T-helper 2 cell (primary cell): Measurements from ENCODE around the gene GALNT14.

Source experiments
- DNase-seq, 5 experiments: peaks; one replicate each; pipeline versions ENCODE4 v3.0.0 to v3.0.0-alpha.2; 2012 to 2022

GALNT14 gene

GRCh38 chr2:31132786-31133185 lies 5.5 kb downstream of the GALNT14 start:
- DNase-seq: no peak

- no peak for DNase-seq
Observed at GRCh38 chr2:31131871-31132270, 6.4 kb downstream of the GALNT14 start.

- DNase-seq: no peak
Observed at GRCh38 chr2:31129375-31130171, 8.7 kb downstream of the GALNT14 start.

- DNase-seq: no peak
Observed at GRCh38 chr2:31127931-31128330, 10.3 kb downstream of the GALNT14 start.

- DNase-seq: no peak
Observed at GRCh38 chr2:31125918-31126695, 12.1 kb downstream of the GALNT14 start.

- DNase-seq: no peak
Observed at GRCh38 chr2:31124904-31125303, 13.3 kb downstream of the GALNT14 start.

GRCh38 chr2:31122133-31122532 lies 16.1 kb downstream of the GALNT14 start:
- DNase-seq: no peak

- no peak for DNase-seq
Observed at GRCh38 chr2:31113765-31114164, 24.5 kb downstream of the GALNT14 start.

- DNase-seq: no peak
Observed at GRCh38 chr2:31112544-31112943, 25.7 kb downstream of the GALNT14 start.

- no peak for DNase-seq
Observed at GRCh38 chr2:31110998-31111397, 27.2 kb downstream of the GALNT14 start.

- DNase-seq: no peak
Observed at GRCh38 chr2:31110431-31110830, 27.8 kb downstream of the GALNT14 start.

- no peak for DNase-seq
Observed at GRCh38 chr2:31109633-31110192, 28.5 kb downstream of the GALNT14 start.

GRCh38 chr2:31108561-31109286 lies 29.5 kb downstream of the GALNT14 start:
- DNase-seq: no peak

GRCh38 chr2:31107591-31108300 lies 30.5 kb downstream of the GALNT14 start:
- no peak for DNase-seq

- DNase-seq: no peak
Observed at GRCh38 chr2:31101701-31102100, 36.5 kb downstream of the GALNT14 start.

- DNase-seq: no peak
Observed at GRCh38 chr2:31097962-31098613, 40.2 kb downstream of the GALNT14 start.

- no peak for DNase-seq
Observed at GRCh38 chr2:31090188-31090587, 48.1 kb downstream of the GALNT14 start.

- DNase-seq: no peak
Observed at GRCh38 chr2:31089645-31090044, 48.6 kb downstream of the GALNT14 start.

GRCh38 chr2:31088504-31089195 lies 49.6 kb downstream of the GALNT14 start:
- DNase-seq: no peak

GRCh38 chr2:31087491-31087890 lies 50.7 kb downstream of the GALNT14 start:
- DNase-seq: no peak

GRCh38 chr2:31086590-31086989 lies 51.6 kb downstream of the GALNT14 start:
- no peak for DNase-seq
